Effector memory CD8-positive, alpha-beta T cell (primary cell): ENCODE results near the gene BORCS6.
"Not testable (repeated sequence)": the region's sequence is repeated elsewhere in the genome, so short reads cannot be mapped to it uniquely, and the experiment has no call there.

Experiments
- ATAC-seq: fragments of 150-1000 bp; cut with Tn5 transposase; replicated peaks from 2 replicates; pipeline ENCODE4 v1.10.0; 2021; ENCODE audit warnings: mild to moderate bottlenecking, moderate library complexity
- DNase-seq, 3 experiments: peaks; one replicate each; pipeline ENCODE4 v3.0.0; 2021
- H3K27ac Mint-ChIP-seq, 2 donors: one replicate each; pipeline ENCODE4 v1.8.0; 2022; ENCODE audit warnings: mild to moderate bottlenecking in 2 of 2, mixed read lengths in 2 of 2, moderate library complexity in 2 of 2
- H3K27me3 Mint-ChIP-seq, 2 donors: one replicate each; pipeline ENCODE4 v1.8.0; 2022; ENCODE audit warnings: mixed read lengths in 2 of 2
- H3K36me3 Mint-ChIP-seq: one replicate; pipeline ENCODE4 v1.8.0; 2022; ENCODE audit warnings: mild to moderate bottlenecking, moderate library complexity, mixed read lengths; ENCODE audit not compliant: insufficient read depth
- H3K4me1 Mint-ChIP-seq, 2 donors: one replicate each; pipeline ENCODE4 v1.8.0; 2022; ENCODE audit warnings: low read depth in 2 of 2, mixed read lengths in 2 of 2
- H3K4me3 Mint-ChIP-seq, 2 donors: one replicate each; pipeline ENCODE4 v1.8.0; 2022; ENCODE audit warnings: mild to moderate bottlenecking in 2 of 2, mixed read lengths in 2 of 2, moderate library complexity in 2 of 2
- H3K9me3 Mint-ChIP-seq, 2 donors: one replicate each; pipeline ENCODE4 v1.8.0; 2022; ENCODE audit warnings: mixed read lengths in 2 of 2

The BORCS6 gene

GRCh38 chr17:8173871-8174322, 16.1 kb downstream of the BORCS6 start:
- no peak for DNase-seq
- peak overlapping the region; percentile 100 for H3K27ac Mint-ChIP-seq

GRCh38 chr17:8173056-8173870, 16.7 kb downstream of the BORCS6 start:
- DNase-seq (peak; percentile 77 to 82 (median 78)), ATAC-seq (peak; percentile 83)
- Mint-ChIP-seq H3K9me3 (no peaks in the 10 kb centered on the region), H3K4me3 (peak overlapping the region; percentile 76 to 82), H3K4me1 (peaks cover 30 to 41% of the 10 kb centered on the region in 2 donors), H3K27me3 (no peaks in the 10 kb centered on the region), H3K36me3 (peaks cover 36% of the 10 kb centered on the region), H3K27ac (peak overlapping the region; percentile 100)

More at GRCh38 chr17:8173871-8174322, 16.1 kb downstream of the BORCS6 start:
- Mint-ChIP-seq H3K36me3 (peaks cover 36% of the 10 kb centered on the region), H3K4me1 (peaks cover 30 to 41% of the 10 kb centered on the region in 2 donors), H3K27me3 (no peaks in the 10 kb centered on the region), H3K9me3 (no peaks in the 10 kb centered on the region), H3K4me3 (peak overlapping the region; percentile 76 to 82)
- no peak for ATAC-seq

DNA sequence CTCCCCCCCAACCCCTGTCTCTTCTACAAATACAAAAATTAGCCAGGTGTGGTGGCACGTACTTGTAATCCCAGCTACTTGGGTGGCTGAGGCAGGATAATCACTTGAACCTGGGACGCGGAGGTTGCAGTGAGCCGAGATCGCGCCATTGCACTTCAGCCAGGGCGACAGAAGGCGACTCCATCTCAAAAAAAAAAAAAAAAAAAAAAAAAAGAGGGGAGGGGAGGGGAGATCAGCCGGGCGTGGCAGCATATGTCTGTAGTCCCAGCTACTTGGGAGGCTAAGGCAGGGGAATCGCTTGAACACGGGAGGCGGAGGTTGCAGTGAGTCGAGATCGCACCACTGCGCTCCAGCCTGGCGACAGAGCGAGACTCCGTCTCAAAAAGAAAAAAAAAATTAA, 19.8 kb downstream of the BORCS6 start:
- DNase-seq, H3K27me3 Mint-ChIP-seq, H3K9me3 Mint-ChIP-seq, H3K4me3 Mint-ChIP-seq, ATAC-seq, H3K27ac Mint-ChIP-seq: not testable (repeated sequence)
- Mint-ChIP-seq H3K4me1 (peaks cover 21 to 26% of the 10 kb centered on the region in 2 donors), H3K36me3 (peaks cover 29% of the 10 kb centered on the region)

GRCh38 chr17:8167526-8167925, 22.5 kb downstream of the BORCS6 start:
- Mint-ChIP-seq H3K27me3 (no peaks in the 10 kb centered on the region), H3K27ac (no peak overlapping the region), H3K9me3 (no peaks in the 10 kb centered on the region), H3K4me1 (peaks cover 26 to 27% of the 10 kb centered on the region in 2 donors), H3K4me3 (no peak overlapping the region), H3K36me3 (peaks cover 34% of the 10 kb centered on the region)
- ATAC-seq: no peak
- no peak for DNase-seq

GRCh38 chr17:8166731-8167130, 23.2 kb downstream of the BORCS6 start:
- no peak for ATAC-seq
- Mint-ChIP-seq H3K27me3 (no peaks in the 10 kb centered on the region), H3K36me3 (peaks cover 34% of the 10 kb centered on the region), H3K9me3 (no peaks in the 10 kb centered on the region), H3K27ac (no peak overlapping the region), H3K4me3 (no peak overlapping the region), H3K4me1 (peaks cover 23 to 26% of the 10 kb centered on the region in 2 donors)
- DNase-seq: no peak

DNA sequence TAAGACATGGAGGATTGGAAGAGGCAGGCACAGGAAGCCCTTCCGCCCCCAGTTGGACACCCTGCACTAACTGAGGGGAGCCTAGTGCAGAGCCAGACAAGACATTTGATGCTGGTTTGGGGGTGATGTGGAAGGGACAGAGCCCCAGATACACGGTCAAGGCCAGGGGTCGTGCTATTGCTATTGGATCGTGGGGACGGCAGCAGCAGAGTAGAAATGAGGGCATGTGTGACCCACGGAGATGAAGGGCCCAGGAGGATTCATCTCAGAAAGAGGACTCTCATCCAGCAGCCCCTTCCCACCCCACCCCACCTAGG, 25.2 kb downstream of the BORCS6 start:
- peaks cover 39 to 43% of the 10 kb centered on the region in 2 donors for H3K4me1 Mint-ChIP-seq
- peak overlapping the region; percentile 86 to 89 for H3K4me3 Mint-ChIP-seq
- ATAC-seq: no peak
- H3K9me3 Mint-ChIP-seq: no peaks in the 10 kb centered on the region
- H3K27me3 Mint-ChIP-seq: no peaks in the 10 kb centered on the region
- peak overlapping the region in 1 of 2 donors; percentile 97 for H3K27ac Mint-ChIP-seq
- peaks cover 49% of the 10 kb centered on the region for H3K36me3 Mint-ChIP-seq
- DNase-seq: no peak

DNA sequence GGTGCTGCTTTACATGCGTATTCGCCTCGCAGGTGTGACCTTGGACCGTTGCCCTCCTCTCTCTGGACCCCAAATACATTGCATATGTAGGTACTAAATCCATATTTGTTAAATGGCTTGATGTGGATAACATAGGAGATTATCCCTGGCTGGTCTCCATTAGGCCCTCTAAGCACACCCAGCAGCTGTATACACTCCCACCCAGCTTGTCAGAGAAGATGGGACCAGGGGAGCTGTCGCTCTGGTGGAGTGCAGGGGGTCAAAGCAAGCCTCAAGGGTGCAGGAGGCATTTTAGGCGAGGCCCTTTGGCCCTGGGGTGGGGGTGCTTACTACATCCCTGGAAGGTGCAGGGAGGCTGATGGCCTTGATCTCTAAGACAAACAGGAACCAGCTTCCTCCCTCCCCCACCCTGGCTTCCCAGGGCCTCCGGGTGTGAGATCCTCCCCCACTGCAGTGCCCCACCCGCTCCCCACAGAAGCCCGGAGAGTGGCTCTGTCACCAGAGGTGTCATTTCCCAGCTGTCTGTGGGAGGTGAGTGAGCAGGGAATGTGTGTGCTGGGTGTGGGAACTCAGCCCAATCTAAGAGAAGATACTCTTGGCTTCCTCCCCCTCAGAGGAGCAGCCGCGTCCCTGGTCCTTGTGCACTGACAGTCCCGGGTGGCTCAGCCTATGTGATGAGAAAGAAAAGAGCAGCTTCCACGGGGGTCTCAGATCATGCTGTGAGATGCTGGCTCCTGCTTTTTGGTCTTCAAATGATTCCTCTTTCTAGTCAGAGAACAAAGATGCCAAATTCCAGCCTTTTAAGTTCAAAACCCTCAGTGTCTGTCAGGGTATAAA, 25.8 kb downstream of the BORCS6 start:
- Mint-ChIP-seq H3K36me3 (peaks cover 51% of the 10 kb centered on the region), H3K4me3 (peak overlapping the region; percentile 86 to 89), H3K9me3 (no peaks in the 10 kb centered on the region), H3K27ac (peak overlapping the region in 1 of 2 donors; percentile 97), H3K4me1 (peaks cover 43 to 49% of the 10 kb centered on the region in 2 donors), H3K27me3 (no peaks in the 10 kb centered on the region)
- DNase-seq (peak; percentile 68 to 81 (median 70)), ATAC-seq (peak; percentile 68)

DNA sequence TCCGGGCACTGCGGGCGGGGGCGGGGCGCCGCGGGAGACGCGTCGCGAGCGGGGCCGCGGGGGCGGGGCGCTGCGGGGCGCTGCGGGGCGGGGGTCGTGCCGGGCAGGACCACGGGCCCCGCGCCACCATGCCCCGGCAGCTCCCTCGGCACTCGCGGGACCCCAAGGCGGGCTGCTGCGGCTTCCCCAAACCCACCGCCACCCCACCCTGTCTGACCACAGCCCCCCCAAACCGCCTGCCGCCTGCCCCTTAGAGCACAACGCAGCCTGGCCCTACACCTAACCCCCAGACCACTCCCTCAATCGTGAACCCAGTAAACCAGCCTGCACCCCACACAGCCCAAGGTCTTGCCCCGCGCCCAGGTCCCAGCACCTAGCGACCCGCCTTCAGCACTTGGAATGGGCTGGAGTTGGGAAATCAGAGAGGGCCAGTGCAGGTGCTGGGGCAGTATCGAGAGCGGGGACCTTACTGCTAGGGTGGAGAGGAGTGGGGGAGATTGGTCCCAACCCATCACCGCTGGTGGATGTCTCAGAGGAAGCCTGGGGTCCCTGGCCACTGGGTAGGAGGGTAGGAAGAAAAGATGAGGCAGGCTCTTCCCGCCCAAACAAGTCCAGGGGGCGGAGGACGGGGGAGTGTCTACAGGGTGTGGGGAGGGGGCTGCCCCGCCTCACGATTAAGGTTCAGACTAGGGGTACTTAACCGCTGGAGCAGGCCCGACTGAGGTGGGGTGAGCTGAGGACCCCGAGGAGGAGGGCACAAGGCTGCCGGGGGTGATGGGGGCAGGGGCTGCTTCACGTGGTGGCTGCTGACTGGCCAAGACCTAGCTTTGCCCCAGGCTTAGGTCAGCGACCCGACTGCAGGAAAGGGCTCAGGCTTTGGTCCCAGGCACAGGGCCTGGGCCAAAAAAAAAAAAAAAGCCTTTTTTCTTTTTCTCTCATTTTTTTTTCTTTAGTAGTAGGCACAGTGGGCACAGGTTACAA, 26.7 kb downstream of the BORCS6 start:
- peaks cover 58% of the 10 kb centered on the region for H3K36me3 Mint-ChIP-seq
- H3K27me3 Mint-ChIP-seq: no peaks in the 10 kb centered on the region
- H3K27ac Mint-ChIP-seq: peak overlapping the region in 1 of 2 donors; percentile 97

DNA sequence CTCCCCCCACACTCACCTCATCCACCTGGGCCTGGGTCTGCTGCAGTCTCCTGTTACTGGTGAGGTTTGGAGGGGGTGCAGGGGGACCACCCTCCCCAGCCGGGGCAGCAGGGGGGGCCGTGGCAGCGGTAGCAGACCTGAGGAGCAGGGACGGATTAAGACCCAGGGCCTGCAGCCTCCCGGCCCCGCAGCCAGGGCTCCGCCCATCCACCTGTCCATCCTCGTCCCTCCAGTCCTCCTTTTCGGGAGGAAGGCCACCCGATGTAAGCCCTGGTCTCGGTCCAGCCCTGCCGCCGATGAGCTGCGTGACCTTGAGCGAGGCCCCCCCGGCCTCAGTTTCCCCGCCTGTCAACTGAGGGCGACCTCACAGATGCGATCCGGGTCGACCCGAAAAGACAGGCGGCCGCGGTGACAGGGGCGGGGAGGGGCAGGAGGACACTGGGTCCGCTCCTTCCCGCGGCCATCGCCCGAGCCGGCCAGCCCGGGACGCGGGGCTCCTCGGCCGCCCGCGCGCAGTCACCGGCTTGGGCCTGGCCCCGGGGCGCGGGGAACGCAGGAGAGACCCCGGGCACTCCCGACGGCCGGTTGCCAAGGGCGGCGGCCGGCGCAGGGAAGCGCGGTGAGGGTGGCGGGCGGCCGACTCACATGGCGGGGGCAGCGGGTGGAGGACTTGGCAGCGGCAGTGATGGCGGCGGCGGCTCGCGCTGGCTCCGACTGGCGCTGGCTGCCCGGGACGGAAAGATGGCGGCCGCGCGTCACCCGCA, 27.6 kb downstream of the BORCS6 start, which contains the start of gene VAMP2:
Gene VAMP2, minus strand, starts transcription at position 716 of the 764 bp plus-strand sequence. Its CDS starts 69 bp downstream, at position 647.
- peak within 1 kb of the TSS in 1 of 2 donors; percentile 97 for H3K27ac Mint-ChIP-seq
- peak; percentile 82 to 87 (median 86) for DNase-seq
- H3K9me3 Mint-ChIP-seq: no peaks in the 10 kb centered on the region
- peaks cover 50 to 58% of the 10 kb centered on the region in 2 donors for H3K4me1 Mint-ChIP-seq
- H3K27me3 Mint-ChIP-seq: no peaks in the 10 kb centered on the region
- ATAC-seq: peak; percentile 64
- peaks cover 64% of the 10 kb centered on the region for H3K36me3 Mint-ChIP-seq
- H3K4me3 Mint-ChIP-seq: peak within 1 kb of the TSS; percentile 86 to 89

More for the DNA sequence above, 26.7 kb downstream of the BORCS6 start:
- H3K4me3 Mint-ChIP-seq: peak overlapping the region; percentile 86 to 89
- ATAC-seq (peak; percentile 18), DNase-seq (peak in 2 of 3 experiments; percentile 15 to 30)
- peaks cover 49 to 56% of the 10 kb centered on the region in 2 donors for H3K4me1 Mint-ChIP-seq
- no peaks in the 10 kb centered on the region for H3K9me3 Mint-ChIP-seq

DNA sequence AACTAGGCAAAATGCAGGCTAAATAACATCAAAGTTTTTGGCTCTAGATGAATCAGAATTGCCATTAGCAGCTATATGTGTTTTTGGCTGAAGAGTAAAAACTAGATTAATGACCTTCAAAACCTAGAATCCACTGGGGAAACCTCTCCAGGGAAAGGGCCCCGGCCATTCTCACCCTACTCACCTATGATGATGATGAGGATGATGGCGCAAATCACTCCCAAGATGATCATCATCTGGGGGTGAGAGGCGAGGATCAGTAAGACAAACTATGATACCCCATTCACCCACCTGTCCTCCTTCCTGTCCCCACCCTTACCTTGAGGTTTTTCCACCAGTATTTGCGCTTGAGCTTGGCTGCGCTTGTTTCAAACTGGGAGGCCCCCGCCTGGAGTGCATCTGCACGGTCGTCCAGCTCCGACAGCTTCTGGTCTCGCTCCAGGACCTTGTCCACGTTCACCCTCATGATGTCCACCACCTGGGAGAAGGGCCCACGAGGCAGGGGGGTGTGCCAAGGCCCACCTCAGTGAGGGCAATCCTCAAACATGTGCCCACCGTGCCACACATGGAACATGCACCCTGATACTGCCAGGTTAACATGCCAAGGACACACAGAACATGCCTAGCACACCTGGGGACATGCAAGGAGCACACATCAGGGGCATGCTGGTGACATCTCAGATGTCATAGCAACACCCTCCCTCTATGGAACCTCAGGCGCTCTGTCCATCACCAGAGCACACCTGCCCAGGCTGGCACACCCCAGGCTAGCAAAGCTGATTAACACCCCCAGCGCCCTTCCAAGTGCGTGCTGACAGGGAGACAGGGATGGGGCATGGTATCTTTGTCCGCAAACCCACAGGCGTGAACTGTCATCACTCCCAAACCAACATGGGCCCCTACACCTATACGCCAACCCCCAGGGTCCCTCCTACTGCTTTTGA, 28.4 kb downstream of the BORCS6 start:
- peak overlapping the region in 1 of 2 donors; percentile 97 for H3K27ac Mint-ChIP-seq
- ATAC-seq (no peak), DNase-seq (no peak)
- H3K27me3 Mint-ChIP-seq: no peaks in the 10 kb centered on the region
- H3K4me1 Mint-ChIP-seq: peaks cover 50 to 58% of the 10 kb centered on the region in 2 donors
- peak overlapping the region; percentile 86 to 89 for H3K4me3 Mint-ChIP-seq
- H3K36me3 Mint-ChIP-seq: peaks cover 62% of the 10 kb centered on the region
- H3K9me3 Mint-ChIP-seq: no peaks in the 10 kb centered on the region

GRCh38 chr17:8160741-8161221, 29.2 kb downstream of the BORCS6 start:
- Mint-ChIP-seq H3K4me3 (peak overlapping the region; percentile 86 to 89), H3K36me3 (peaks cover 61% of the 10 kb centered on the region), H3K9me3 (no peaks in the 10 kb centered on the region), H3K27me3 (no peaks in the 10 kb centered on the region), H3K27ac (peak overlapping the region in 1 of 2 donors; percentile 97), H3K4me1 (peaks cover 50 to 58% of the 10 kb centered on the region in 2 donors)
- ATAC-seq (no peak), DNase-seq (no peak)
